AG04450 (cell line): ENCODE results near the gene SEPTIN10. TPM values are rescaled to one million over a fixed set of nuclear protein-coding genes. Genes with fewer than 3 reads are reported as not detected.
"Not testable (repeated sequence)": the region's sequence is repeated elsewhere in the genome, so short reads cannot be mapped to it uniquely, and the experiment has no call there.

Experiments
- CTCF ChIA-PET: fragments of 300-600, 350-600 bp; formaldehyde crosslinking; extraction: SDS; loops from one replicate; lab custom pipeline; 2022; ENCODE audit warnings: antibody characterized with exemption, inconsistent platforms; lab: Charles Lee
- POLR2A ChIA-PET: fragments of 350-600 bp; formaldehyde crosslinking; extraction: SDS; loops from one replicate; lab custom pipeline; 2021; ENCODE audit warnings: antibody characterized with exemption, inconsistent platforms; lab: Yijun Ruan, JAX
- DNase-seq: peaks from one replicate; pipeline ENCODE4 v3.0.0-alpha.2; 2011; ENCODE audit warnings: low read depth, low spot score
- H3K27ac ChIP-seq: one replicate; pipeline ENCODE4 v1.5.1; 2012; ENCODE audit warnings: low read depth, low read length, control low read depth
- H3K27me3 ChIP-seq: one replicate; pipeline ENCODE4 v1.6.0; 2012; ENCODE audit warnings: low read length; ENCODE audit not compliant: control insufficient read depth, insufficient read depth
- H3K4me3 ChIP-seq: 2 replicates; pipeline ENCODE4 v1.5.1; 2011; ENCODE audit warnings: mild to moderate bottlenecking, low read depth, low read length, control low read depth
- H3K9me3 ChIP-seq: 2 replicates; pipeline ENCODE4 v1.5.1; 2012; ENCODE audit warnings: low read length; ENCODE audit not compliant: control insufficient read depth, insufficient read depth
- CTCF ChIP-seq: IDR thresholded peaks from 2 replicates; pipeline ENCODE4 v1.5.1; 2011; ENCODE audit warnings: low read depth, low read length, control low read depth, inconsistent platforms
- polyA plus RNA-seq: library from polyadenylated mRNA; depleted of rRNA; stranded (reverse); fragments of >200 nt; gene quantifications from 2 replicates; pipeline ENCODE4 v1.2.3, GENCODE V29; 2011

SEPTIN10 gene
- polyA plus RNA-seq, 1 experiment: 105 TPM

DNA sequence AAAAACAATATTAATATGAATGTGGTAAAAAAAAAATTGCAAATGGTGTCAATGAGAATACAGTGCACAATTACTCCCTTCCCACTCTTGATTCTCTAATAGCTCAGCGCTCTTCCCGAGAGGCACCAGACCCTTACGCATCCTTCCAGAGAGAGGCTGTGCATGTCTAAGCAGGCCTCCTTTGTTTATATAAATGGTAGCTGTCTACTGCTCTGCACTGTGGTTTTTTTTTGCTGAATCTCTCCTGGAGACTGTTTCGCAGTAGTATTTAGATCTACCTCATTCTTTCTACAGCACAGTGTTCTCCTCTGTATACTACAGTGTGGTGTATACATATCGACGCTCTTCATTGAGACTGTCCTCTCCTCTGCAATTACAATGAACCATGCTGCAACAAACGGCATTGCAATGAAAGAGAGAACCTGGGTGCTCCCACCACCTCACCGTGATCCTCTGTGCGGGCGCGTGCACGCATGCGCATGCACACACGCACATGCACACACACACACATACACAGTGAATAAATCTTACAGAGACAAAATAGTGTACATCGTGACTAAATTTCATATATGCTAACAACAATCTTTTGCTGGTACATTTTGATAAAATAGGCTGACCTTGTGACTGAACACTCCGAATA is 19.4 kb downstream of the SEPTIN10 start:
- POLR2A ChIA-PET: interaction anchor here (1.0 kb wide), 1 partner anchor 20 kb away, joined by 3 read pairs; the partner anchor contains the start of genes SEPTIN10 and SOWAHC
- H3K27ac ChIP-seq: no peak overlapping the region
- no peaks in the 10 kb centered on the region for H3K9me3 ChIP-seq
- no peaks in the 10 kb centered on the region for H3K27me3 ChIP-seq
- CTCF ChIA-PET: interaction anchor here (1.4 kb wide), 1 partner anchor 48 kb away, joined by 5 read pairs; no protein-coding TSS in a partner anchor
- DNase-seq: no peak
- no peak overlapping the region for H3K4me3 ChIP-seq
- no peak for TF ChIP-seq CTCF

GRCh38 chr2:109592905-109593304 is 20.9 kb downstream of the SEPTIN10 start:
- TF ChIP-seq CTCF: no peak
- Histone ChIP-seq H3K27me3 (no peaks in the 10 kb centered on the region), H3K4me3 (no peak overlapping the region), H3K9me3 (no peaks in the 10 kb centered on the region), H3K27ac (no peak overlapping the region)
- CTCF ChIA-PET: no interaction called here
- DNase-seq: no peak
- POLR2A ChIA-PET: no interaction called here

DNA sequence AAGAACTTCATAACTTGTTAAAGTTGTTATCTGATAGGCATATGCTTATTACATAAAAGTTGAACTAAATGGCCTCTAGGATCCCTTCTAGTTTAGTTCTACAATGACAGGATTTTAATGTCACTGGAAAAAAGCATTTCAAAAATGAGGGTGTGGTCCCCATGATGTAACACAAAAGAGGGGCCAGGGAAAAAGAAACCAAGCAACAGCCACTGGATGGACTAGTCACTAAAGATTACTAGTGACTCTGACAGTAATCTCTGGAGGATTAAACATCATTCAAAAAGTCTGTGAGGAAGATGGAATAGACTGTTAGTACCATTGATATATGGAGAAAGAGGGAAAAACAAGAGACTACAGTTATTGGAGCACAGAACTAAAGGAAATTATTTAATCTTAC is 22.6 kb downstream of the SEPTIN10 start:
- no peaks in the 10 kb centered on the region for H3K9me3 ChIP-seq
- CTCF ChIA-PET: no interaction called here
- POLR2A ChIA-PET: no interaction called here
- TF ChIP-seq CTCF: no peak
- DNase-seq: no peak
- H3K27ac ChIP-seq: no peak overlapping the region
- no peak overlapping the region for H3K4me3 ChIP-seq
- H3K27me3 ChIP-seq: no peaks in the 10 kb centered on the region

GRCh38 chr2:109586687-109587086 is 27.1 kb downstream of the SEPTIN10 start:
- no peak overlapping the region for H3K27ac ChIP-seq
- H3K27me3 ChIP-seq: no peaks in the 10 kb centered on the region
- TF ChIP-seq CTCF: no peak
- ChIA-PET CTCF (interaction anchor here (3.4 kb wide), 1 partner anchor 40 kb away, joined by 13 read pairs; no protein-coding TSS in a partner anchor), POLR2A (no interaction called here)
- H3K4me3 ChIP-seq: no peak overlapping the region
- H3K9me3 ChIP-seq: no peaks in the 10 kb centered on the region
- no peak for DNase-seq

GRCh38 chr2:109582928-109583895 is 30.6 kb downstream of the SEPTIN10 start:
- Histone ChIP-seq H3K4me3 (no peak overlapping the region), H3K27me3 (no peaks in the 10 kb centered on the region), H3K9me3 (no peaks in the 10 kb centered on the region), H3K27ac (no peak overlapping the region)
- ChIA-PET POLR2A (no interaction called here), CTCF (interaction anchor here (1.4 kb wide), 1 partner anchor 37 kb away, joined by 9 read pairs; no protein-coding TSS in a partner anchor)
- no peak for DNase-seq
- no peak for TF ChIP-seq CTCF

- H3K4me3 ChIP-seq, DNase-seq, H3K27me3 ChIP-seq, H3K27ac ChIP-seq, H3K9me3 ChIP-seq, POLR2A ChIA-PET, CTCF ChIA-PET: not testable (repeated sequence)
Observed at GRCh38 chr2:109577630-109578029, 36.1 kb downstream of the SEPTIN10 start.
